Loucy (cell line): Measurements from ENCODE around the gene ERC1.

Experiments used
- CTCF ChIP-seq: fragments of 200-600 bp; sonication (generic); conservative IDR thresholded peaks from 2 replicates; pipeline ENCODE4 v1.5.1; 2014; ENCODE audit warnings: mild to moderate bottlenecking, antibody characterized with exemption, low read length
- EZH2phosphoT487 ChIP-seq: fragments of 200-600 bp; IDR thresholded peaks from 2 replicates; pipeline ENCODE4 v1.6.1; 2018; ENCODE audit warnings: antibody characterized with exemption, mild to moderate bottlenecking, moderate library complexity, borderline replicate concordance

GRCh38 chr12:1204581-1205121, 213.6 kb downstream of the ERC1 start:
- TF ChIP-seq CTCF, result no peak
- TF ChIP-seq EZH2phosphoT487, result no peak
